ENCODE results near the gene MS4A4E.
"Not testable (repeated sequence)": the region's sequence is repeated elsewhere in the genome, so short reads cannot be mapped to it uniquely, and the experiment has no call there.

The MS4A4E gene

GRCh38 chr11:60242740-60243239 lies at the start of gene MS4A4E:
Gene MS4A4E, minus strand, starts transcription at chr11:60243137. Its CDS starts 13,082 bp downstream, at chr11:60230055.
- DNase-seq: no peak

GRCh38 chr11:60292145-60292544 lies 49.2 kb upstream of the MS4A4E start:
- no peak for DNase-seq

- no peak for DNase-seq
Observed at GRCh38 chr11:60288531-60288930, 45.6 kb upstream of the MS4A4E start.

GRCh38 chr11:60285411-60286126 lies 42.6 kb upstream of the MS4A4E start:
- DNase-seq: not testable (repeated sequence)

DNA sequence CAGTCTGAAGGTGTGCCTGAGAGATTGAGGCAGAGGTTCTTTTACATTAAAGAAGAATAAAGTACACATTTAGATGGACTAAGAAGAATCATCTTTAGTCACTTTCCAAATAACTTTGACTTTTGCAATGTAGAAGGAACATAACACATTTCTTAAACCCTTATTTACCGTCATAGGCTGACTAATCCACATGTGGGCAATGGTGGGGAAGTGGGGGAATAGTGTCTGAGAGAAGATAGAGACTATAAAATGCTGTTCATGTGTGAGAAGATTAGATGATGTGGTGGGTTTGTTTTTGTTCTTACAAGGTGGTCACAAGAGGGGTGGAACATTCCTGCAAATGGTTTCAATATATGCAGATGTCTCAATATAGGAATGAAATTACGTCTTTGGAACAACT lies 39.3 kb upstream of the MS4A4E start:
- DNase-seq: no peak

DNA sequence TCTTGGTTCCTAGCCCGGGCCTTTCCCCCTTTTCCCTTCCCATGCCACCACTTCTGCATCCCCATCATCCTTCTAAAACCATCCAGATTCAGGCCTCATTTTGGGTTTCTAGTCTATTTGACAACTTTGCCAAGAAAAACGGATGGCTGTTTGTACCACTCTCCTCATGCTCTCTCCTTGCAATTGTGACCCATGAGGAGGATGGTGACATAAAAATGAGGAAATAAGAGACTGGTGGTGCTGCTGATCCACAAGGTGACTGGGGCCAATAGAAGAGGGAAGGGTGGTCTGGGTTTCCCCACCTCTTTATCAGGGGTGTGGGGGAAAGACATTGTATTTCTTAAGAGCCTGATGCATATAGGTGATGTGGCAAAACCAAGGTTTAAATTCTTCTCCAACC lies 38.5 kb upstream of the MS4A4E start:
- DNase-seq: no peak

GRCh38 chr11:60280412-60280811 lies 37.5 kb upstream of the MS4A4E start, which contains the start of gene MS4A4A:
Gene MS4A4A, plus strand, starts transcription at chr11:60280666. Its CDS starts 10 bp downstream, at chr11:60280676.
- no peak for DNase-seq

DNA sequence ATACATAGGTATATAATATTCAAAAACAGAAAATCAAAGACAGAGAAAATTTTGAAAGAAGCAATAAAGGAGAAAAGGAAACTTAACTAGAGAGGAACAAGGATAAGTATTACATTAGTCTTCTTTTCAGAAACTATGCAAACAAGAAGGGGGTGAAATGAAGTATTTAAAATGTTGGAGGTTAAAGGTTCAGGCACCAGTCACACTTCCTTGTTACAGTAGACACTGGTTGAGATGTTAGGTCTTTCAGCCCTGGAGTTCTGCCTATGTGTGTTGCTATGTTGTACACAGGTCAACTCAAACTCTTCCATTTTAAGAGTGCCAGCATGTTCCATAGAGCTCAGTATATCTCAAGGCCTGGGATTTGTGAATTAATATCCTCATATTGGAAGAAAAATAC lies 31.5 kb upstream of the MS4A4E start:
- DNase-seq: no peak

DNA sequence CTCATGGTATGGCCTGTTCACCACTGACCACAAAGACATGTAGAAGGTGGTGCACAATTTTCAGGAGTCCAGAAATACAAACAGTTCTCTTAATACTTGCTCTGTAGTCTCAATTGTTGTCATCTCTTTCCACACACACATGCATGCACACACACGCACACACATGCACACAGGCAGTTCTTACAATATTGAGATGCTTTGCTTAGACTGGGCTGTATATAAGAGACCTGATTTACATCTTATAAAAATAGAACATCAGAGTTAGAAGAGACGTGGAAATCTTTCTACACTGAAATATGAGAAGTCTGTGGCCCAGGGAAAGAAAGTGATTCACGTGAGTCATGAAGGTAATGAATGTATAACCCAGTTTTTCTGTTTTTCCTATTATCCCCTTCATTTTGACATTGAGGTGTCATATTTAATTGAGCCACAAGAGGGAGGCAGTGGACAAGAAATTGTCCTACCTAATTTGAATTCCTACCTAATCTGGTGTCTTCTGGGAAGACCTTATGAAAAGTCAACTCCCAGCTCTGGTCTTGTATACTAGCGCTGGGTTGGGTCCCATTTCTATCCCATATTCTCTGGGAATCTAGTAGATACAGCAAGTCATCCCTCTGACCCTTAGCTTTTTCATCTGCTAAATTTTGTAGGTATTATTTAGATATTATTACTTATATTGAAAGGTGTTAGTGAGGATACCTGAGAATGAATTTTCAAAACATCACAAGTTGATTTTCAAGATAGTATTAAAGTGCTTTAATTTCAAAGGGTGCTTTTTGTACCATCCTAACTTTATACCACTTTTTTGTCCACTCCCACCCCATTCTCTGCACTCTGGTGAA lies 22.7 kb upstream of the MS4A4E start:
- no peak for DNase-seq

GRCh38 chr11:60264644-60265043 lies 21.7 kb upstream of the MS4A4E start:
- DNase-seq: no peak

DNA sequence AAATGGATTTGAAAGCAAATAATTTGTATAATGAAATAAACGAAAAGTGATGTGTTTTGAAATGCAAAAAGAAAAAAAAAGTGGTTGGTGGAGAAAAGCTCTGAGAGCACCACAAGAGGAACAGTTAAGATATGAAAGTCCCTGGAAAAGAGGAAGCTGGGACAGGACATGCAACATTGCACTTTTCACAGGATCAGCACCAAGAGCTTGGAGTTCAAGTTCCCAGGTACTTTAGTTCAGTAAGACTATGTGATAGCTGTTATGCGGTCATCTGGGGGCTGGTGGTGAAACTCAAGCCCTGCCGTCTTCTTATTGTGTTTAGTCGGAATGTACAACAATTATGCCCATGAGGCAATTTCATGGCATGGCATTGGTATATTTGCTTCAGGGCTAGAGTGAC lies 20.5 kb upstream of the MS4A4E start:
- DNase-seq: no peak

DNA sequence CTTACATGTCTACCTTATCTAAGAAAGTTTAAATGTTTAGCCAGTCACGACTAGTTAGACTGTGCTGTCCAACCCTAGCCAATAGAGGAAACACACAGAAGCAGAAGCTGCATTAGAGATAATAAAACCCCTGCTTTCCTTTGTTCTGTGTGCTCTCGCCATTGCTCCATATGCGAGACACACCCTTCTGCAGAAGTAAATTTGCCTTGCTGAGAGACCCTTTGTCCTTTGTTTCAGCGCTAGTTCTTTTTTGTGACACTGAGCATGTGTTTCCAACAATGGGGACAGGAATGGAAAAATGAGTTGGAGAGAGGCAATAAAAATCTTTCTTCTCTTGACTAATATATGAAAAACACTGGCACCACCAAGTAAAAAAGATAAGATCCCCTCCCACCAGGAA lies 18.1 kb upstream of the MS4A4E start:
- no peak for DNase-seq

GRCh38 chr11:60257956-60258722 lies 15.2 kb upstream of the MS4A4E start:
- DNase-seq: no peak

- DNase-seq: no peak
Observed at GRCh38 chr11:60252213-60253108, 9.5 kb upstream of the MS4A4E start.

- no peak for DNase-seq
Observed at GRCh38 chr11:60251485-60252212, 8.7 kb upstream of the MS4A4E start.

DNA sequence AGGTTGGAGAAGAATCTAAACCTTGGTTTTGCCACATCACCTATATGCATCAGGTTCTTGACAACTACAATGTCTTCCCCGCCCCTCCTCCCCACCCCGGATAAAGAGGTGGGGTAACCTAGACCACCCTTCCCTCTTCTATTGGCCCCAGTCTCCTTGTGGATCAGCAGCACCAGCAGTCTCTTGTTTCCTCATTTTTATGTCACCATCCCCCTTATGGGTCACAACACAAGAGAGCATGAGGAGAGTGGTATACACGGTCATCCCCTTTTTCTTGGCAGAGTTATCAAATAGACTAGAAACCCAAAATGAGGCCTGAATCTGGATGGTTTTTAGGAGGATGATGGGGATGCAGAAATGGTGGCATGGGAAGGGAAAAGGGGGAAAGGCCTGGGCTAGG lies 1.2 kb downstream of the MS4A4E start:
- no peak for DNase-seq

DNA sequence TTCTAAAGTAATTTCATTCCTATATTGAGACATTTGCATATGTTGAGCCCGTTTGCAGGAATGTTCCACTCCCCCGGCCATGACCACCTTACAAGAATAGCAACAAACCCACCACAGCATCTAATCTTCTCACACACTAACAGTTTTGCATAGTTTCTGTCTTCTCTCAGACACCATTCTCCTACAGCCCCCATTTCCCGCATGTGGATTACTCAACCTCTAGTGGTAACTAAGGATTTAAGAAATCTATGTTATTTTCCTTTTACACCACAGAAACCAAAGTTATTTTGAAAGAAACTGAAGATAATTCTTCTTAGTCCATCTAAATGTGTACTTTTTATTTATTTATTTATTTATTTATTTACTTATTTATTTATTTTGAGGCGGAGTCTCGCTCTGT lies 2.3 kb downstream of the MS4A4E start:
- DNase-seq: no peak

GRCh38 chr11:60235321-60235720 lies 7.6 kb downstream of the MS4A4E start:
- DNase-seq: no peak

DNA sequence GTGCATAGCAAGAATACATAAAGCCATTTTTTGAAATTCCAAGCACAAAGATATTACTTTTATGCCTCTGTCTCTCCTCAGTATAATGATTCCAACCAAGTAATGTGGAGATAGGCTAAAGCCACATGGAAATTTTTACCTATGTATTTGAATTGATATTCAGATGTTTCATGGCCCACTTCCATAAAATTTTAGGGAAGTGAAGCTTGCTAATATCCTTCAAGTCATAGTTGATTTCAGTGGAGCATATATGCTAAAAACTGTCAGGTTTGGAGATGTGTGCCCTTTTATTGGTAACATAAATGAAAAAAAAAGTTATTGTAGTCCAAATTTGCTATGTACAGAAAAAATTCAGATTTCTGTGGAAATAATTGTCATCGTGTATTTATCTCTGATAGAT lies 12.3 kb downstream of the MS4A4E start:
- DNase-seq: no peak

DNA sequence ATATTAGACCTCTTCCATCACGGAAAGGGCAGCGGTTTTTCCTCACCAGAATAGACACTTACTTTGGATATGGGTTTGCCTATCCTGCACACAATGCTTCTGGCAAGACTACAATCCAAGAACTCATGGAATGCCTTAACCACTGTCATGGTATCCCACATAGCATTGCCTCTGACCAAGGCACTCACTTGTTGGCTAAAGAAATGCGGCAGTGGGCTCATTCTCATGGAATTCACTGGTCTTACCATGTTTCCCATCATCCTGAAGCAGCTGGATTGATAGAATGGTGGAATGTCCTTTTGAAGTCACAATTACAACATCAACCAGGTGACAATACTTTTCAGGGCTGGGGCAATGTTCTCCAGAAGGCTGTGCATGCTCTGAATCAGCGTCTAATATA lies 20.8 kb downstream of the MS4A4E start:
- DNase-seq: no peak

DNA sequence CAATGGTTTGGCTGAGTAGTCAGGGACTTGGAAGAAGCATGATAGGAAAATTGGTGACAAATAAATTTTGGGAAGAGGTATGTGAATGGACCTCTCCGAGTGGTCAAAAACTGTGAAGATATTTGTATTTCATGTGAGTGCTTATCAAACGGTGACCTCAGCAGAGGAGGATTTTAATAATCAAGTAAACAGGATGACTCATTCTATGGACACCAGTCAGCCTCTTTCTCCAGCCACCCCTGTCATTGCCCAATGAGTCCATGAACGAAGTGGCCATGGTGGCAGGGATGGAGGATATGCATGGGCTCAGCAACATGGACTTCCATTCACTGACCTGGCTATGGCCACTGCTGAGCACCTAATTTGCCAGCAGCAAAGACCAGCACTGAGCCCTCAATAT lies 21.2 kb downstream of the MS4A4E start:
- DNase-seq: no peak

Measured in left hindlimb (tissue), 1 donor.